Glutamatergic neuron (in vitro differentiated cells): ENCODE measurements around the gene MGMT. TPM values are rescaled to one million over a fixed set of nuclear protein-coding genes. Genes with fewer than 3 reads are reported as not detected.

Experiments
- DNase-seq: peaks from one replicate; pipeline ENCODE4 v3.0.0; 2022
- H3K27ac Mint-ChIP-seq: one replicate; pipeline ENCODE4 v1.8.0; 2020; ENCODE audit warnings: mild to moderate bottlenecking, mixed read lengths, inconsistent platforms; ENCODE audit not compliant: unreplicated experiment
- H3K27me3 Mint-ChIP-seq: one replicate; pipeline ENCODE4 v1.8.0; 2020; ENCODE audit warnings: mild to moderate bottlenecking, moderate library complexity, mixed read lengths, inconsistent platforms; ENCODE audit not compliant: unreplicated experiment
- H3K36me3 Mint-ChIP-seq: one replicate; pipeline ENCODE4 v1.8.0; 2020; ENCODE audit warnings: mild to moderate bottlenecking, mixed read lengths, inconsistent platforms; ENCODE audit not compliant: unreplicated experiment
- H3K4me1 Mint-ChIP-seq: one replicate; pipeline ENCODE4 v1.8.0; 2020; ENCODE audit warnings: mild to moderate bottlenecking, low read depth, mixed read lengths, inconsistent platforms; ENCODE audit not compliant: unreplicated experiment
- H3K4me3 Mint-ChIP-seq: one replicate; pipeline ENCODE4 v1.8.0; 2020; ENCODE audit warnings: mild to moderate bottlenecking, mixed read lengths, inconsistent platforms; ENCODE audit not compliant: unreplicated experiment
- H3K9me3 Mint-ChIP-seq: one replicate; pipeline ENCODE4 v1.8.0; 2020; ENCODE audit warnings: mild to moderate bottlenecking, moderate library complexity, mixed read lengths, inconsistent platforms; ENCODE audit not compliant: unreplicated experiment
- total RNA-seq: library from RNA; stranded (reverse); fragmentation: NEBNext Ultra II Directional; extraction: Animal tissue kit (Norgen Biotek cat#: 25700); gene quantifications from one replicate; pipeline ENCODE4 v1.2.1, GENCODE V29; 2021; ENCODE audit not compliant: unreplicated experiment
- TF ChIP-seq, protein P1 (sequence below): fragments of 200-600 bp; sonication (generic); IDR thresholded peaks from one replicate; pipeline ENCODE4 v1.5.0; 2021; ENCODE audit not compliant: partially characterized antibody, unreplicated experiment

MGMT gene
- total RNA-seq, 1 donor from 2014 or later: 15.9 TPM

DNA sequence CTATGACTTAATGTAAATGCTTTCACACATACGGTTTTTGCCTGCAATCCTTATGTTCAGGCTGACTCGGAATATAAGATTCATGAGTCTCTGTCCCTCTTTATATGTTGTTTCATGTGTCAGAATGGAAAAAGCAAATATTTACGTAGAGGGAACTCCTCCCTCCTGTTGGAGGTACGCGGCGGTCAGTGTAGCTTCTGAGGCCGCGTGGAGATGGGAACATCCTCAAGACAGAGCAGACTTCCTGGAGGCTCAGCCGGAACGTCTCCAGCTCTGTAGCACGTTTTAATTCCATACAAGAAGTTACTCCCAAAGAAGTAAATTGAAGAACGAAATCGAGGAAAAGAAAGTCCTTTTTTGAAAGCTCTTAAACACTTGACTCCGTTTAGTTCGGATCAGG is 248.8 kb downstream of the MGMT start:
- peaks cover 3% of the 10 kb centered on the region for H3K27me3 Mint-ChIP-seq
- no peak overlapping the region for H3K27ac Mint-ChIP-seq
- H3K36me3 Mint-ChIP-seq: peaks cover 3% of the 10 kb centered on the region
- peaks cover 10% of the 10 kb centered on the region for H3K4me1 Mint-ChIP-seq
- no peak for DNase-seq
- TF ChIP-seq, protein P1, sequence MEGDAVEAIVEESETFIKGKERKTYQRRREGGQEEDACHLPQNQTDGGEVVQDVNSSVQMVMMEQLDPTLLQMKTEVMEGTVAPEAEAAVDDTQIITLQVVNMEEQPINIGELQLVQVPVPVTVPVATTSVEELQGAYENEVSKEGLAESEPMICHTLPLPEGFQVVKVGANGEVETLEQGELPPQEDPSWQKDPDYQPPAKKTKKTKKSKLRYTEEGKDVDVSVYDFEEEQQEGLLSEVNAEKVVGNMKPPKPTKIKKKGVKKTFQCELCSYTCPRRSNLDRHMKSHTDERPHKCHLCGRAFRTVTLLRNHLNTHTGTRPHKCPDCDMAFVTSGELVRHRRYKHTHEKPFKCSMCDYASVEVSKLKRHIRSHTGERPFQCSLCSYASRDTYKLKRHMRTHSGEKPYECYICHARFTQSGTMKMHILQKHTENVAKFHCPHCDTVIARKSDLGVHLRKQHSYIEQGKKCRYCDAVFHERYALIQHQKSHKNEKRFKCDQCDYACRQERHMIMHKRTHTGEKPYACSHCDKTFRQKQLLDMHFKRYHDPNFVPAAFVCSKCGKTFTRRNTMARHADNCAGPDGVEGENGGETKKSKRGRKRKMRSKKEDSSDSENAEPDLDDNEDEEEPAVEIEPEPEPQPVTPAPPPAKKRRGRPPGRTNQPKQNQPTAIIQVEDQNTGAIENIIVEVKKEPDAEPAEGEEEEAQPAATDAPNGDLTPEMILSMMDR: no peak
- no peaks in the 10 kb centered on the region for H3K9me3 Mint-ChIP-seq
- H3K4me3 Mint-ChIP-seq: no peak overlapping the region

DNA sequence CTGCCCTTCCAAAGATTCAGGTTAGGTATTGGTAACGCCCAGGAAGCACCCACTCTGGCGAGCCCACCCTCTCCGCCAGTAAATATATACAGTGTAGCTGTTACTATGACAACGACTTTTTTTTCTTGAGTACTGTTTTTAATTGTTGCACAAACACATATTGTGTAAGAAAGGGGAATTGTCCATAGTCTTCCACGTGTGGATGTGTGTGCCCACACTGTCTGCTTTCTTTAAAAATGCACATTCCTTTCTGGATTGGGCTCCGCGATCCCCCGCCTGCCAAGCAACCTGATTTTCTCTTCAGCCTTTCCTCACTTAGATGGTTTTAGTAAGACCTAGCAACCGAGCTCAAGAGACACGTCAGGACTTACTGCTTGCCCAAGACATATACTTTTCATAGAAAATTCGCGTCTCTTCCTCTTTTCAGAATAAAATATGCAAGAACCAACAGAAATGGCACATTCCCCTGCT is 249.2 kb downstream of the MGMT start:
- TF ChIP-seq, protein P1: no peak
- Mint-ChIP-seq H3K4me3 (no peak overlapping the region), H3K27ac (no peak overlapping the region), H3K36me3 (peaks cover 7% of the 10 kb centered on the region), H3K4me1 (peaks cover 7% of the 10 kb centered on the region), H3K9me3 (no peaks in the 10 kb centered on the region), H3K27me3 (peaks cover 3% of the 10 kb centered on the region)
- DNase-seq: no peak

DNA sequence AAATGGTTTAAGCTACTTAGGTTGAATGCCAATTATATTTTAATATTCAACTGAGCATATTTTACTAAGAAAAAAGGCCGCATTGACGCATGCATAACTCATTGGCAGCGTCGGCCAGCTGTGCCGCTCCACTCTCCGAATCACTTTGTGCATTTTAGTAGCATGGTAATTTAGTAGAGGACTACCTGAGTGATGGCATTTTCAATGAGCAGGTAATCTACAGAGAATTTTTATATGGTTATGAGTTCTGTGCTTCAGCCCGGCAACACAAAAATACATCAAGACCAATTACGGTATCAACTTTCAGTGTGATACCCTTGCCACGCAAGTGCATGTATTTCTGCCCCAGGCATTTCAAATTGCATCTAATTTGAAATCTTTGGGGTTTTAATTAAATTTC is 249.8 kb downstream of the MGMT start:
- Mint-ChIP-seq H3K4me3 (no peak overlapping the region), H3K27ac (no peak overlapping the region), H3K27me3 (peaks cover 3% of the 10 kb centered on the region), H3K9me3 (no peaks in the 10 kb centered on the region), H3K36me3 (peaks cover 7% of the 10 kb centered on the region), H3K4me1 (peaks cover 2% of the 10 kb centered on the region)
- DNase-seq: no peak
- TF ChIP-seq, protein P1: no peak

DNA sequence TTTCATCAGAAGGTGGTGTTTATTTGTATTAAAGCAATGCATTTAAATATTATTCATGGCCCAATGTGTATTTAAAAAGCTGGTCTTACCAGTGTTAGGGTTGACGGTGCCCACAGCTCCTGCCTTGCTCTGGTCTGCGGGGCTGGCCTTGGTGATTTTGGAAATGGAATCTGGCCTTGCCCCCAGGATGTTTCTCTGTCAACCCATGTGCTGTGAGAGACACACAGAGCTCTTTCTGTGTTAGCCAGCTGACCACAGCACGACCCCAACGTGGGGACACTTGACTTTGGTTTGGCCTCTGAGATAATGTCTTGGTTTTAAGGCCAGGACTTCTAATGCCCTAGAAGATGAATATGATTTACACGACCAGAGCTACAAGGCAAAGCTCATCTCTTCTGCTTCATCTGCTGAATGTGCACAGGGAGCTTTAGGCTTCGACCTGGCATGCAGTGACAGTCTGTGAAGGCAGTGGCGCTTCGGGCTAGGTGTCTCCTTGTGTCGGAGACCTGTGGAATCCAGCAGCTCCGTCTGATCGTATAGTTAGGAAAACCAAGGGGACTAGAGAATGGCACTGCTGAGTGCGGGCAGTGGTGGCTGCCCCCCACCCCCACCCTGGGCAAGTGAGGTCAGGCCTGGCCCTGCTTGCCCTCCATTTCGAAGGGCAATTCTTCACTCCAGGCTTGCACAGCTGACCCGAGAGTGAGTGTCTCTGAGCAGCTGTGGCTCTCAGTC is 250.9 kb downstream of the MGMT start:
- Mint-ChIP-seq H3K27me3 (peaks cover 3% of the 10 kb centered on the region), H3K4me1 (peaks cover 2% of the 10 kb centered on the region), H3K9me3 (no peaks in the 10 kb centered on the region), H3K4me3 (no peak overlapping the region), H3K36me3 (peaks cover 7% of the 10 kb centered on the region), H3K27ac (no peak overlapping the region)
- TF ChIP-seq, protein P1: no peak
- no peak for DNase-seq
